ENCODE data around the gene GPC4.

GRCh38 chrX:133332737-133333136 is 82.6 kb downstream of the GPC4 start:
- no peak for TF ChIP-seq CTCF (conservative IDR thresholded peaks at IDR 0.05; ENCODE audit: low read depth, low read length)
- no peak for TF ChIP-seq EZH2 (IDR thresholded peaks at IDR 0.05; ENCODE audit: borderline replicate concordance, low read depth, low read length, poor library complexity, severe bottlenecking)

All from A673 (cell line).